ENCODE measurements around the gene SLC34A1.
"Not testable (repeated sequence)": the region's sequence is repeated elsewhere in the genome, so short reads cannot be mapped to it uniquely, and the experiment has no call there.

Gene SLC34A1

GRCh38 chr5:177384134-177384533 lies at the start of gene SLC34A1:
TSS of gene SLC34A1 (plus strand) at chr5:177384434. CDS start at chr5:177385742, 1,308 bp downstream.
- DNase-seq, result no peak

- DNase-seq, result no peak
Measured at GRCh38 chr5:177334781-177335700, 49.2 kb upstream of the SLC34A1 start.

- DNase-seq, result no peak
Measured at GRCh38 chr5:177335701-177336065, 48.6 kb upstream of the SLC34A1 start.

GRCh38 chr5:177336112-177336511 lies 48.1 kb upstream of the SLC34A1 start:
- no peak for DNase-seq

- DNase-seq, result no peak
Measured at GRCh38 chr5:177336603-177337494, 47.4 kb upstream of the SLC34A1 start.

- no peak for DNase-seq
Measured at GRCh38 chr5:177338251-177339106, 45.8 kb upstream of the SLC34A1 start.

- DNase-seq, result no peak
Measured at GRCh38 chr5:177339107-177339638, 45.1 kb upstream of the SLC34A1 start.

GRCh38 chr5:177343000-177343399 lies 41.2 kb upstream of the SLC34A1 start:
- not testable (repeated sequence) for DNase-seq

- no peak for DNase-seq
Measured at GRCh38 chr5:177343777-177344176, 40.5 kb upstream of the SLC34A1 start.

- no peak for DNase-seq
Measured at GRCh38 chr5:177344891-177345290, 39.3 kb upstream of the SLC34A1 start.

GRCh38 chr5:177346820-177347219 lies 37.4 kb upstream of the SLC34A1 start:
- DNase-seq, result no peak

GRCh38 chr5:177347699-177348098 lies 36.5 kb upstream of the SLC34A1 start:
- DNase-seq, result no peak

GRCh38 chr5:177349362-177349647 lies 34.9 kb upstream of the SLC34A1 start:
- no peak for DNase-seq

- no peak for DNase-seq
Measured at GRCh38 chr5:177349762-177350161, 34.5 kb upstream of the SLC34A1 start.

- DNase-seq, result no peak
Measured at GRCh38 chr5:177350776-177351391, 33.4 kb upstream of the SLC34A1 start.

GRCh38 chr5:177351392-177352329 lies 32.6 kb upstream of the SLC34A1 start, which contains the start of gene LMAN2:
TSS of gene LMAN2 (minus strand) at chr5:177351668. CDS start at chr5:177351647, 21 bp downstream.
- DNase-seq, result peak; percentile 65 to 98 (median 91)

- DNase-seq, result no peak
Measured at GRCh38 chr5:177353093-177353492, 31.1 kb upstream of the SLC34A1 start.

GRCh38 chr5:177354256-177354655 lies 30.0 kb upstream of the SLC34A1 start:
- DNase-seq, result no peak

- no peak for DNase-seq
Measured at GRCh38 chr5:177354711-177355110, 29.5 kb upstream of the SLC34A1 start.

Measured in anterior cingulate cortex (tissue), 58 donors.